Measurements from ENCODE around the gene CCDC33. TPM values are rescaled to one million over a fixed set of nuclear protein-coding genes. Genes with fewer than 3 reads are reported as not detected.

Gene CCDC33
- total and polyA plus RNA-seq, 4 donors, result 0.99 to 7.4 (median 2.6) TPM

- H3K36me3 ChIP-seq (ENCODE audit: control insufficient read depth, insufficient read depth, low read length), result no peaks in the 10 kb centered on the region
- peaks cover 64% of the 10 kb centered on the region for H3K4me1 ChIP-seq (ENCODE audit: control insufficient read depth, insufficient read depth, low read length)
- H3K9me3 ChIP-seq (ENCODE audit: control insufficient read depth, insufficient read depth, low read length), result peaks cover 1% of the 10 kb centered on the region
- peaks cover 3% of the 10 kb centered on the region for H3K27me3 ChIP-seq (ENCODE audit: control insufficient read depth, insufficient read depth, low read length)
- WGBS (ENCODE audit: insufficient coverage), result 84% methylated on average over 16 of the region's 16 CpGs
- H3K27ac ChIP-seq (ENCODE audit: low read depth, low read length), result no peak overlapping the region
- no peak overlapping the region for H3K4me3 ChIP-seq (ENCODE audit: low read depth, low read length)
- DNase-seq (ENCODE audit: low read depth in 4 of 6, low spot score in 6 of 6), result no peak
Observed at GRCh38 chr15:74207652-74208440, 28.3 kb upstream of the CCDC33 start.

GRCh38 chr15:74208496-74208895 lies 27.6 kb upstream of the CCDC33 start:
- H3K27me3 ChIP-seq (ENCODE audit: control insufficient read depth, insufficient read depth, low read length), result peaks cover 3% of the 10 kb centered on the region
- 73% methylated on average over 5 of the region's 6 CpGs for WGBS (ENCODE audit: insufficient coverage)
- DNase-seq (ENCODE audit: low read depth in 4 of 6, low spot score in 6 of 6), result no peak
- H3K9me3 ChIP-seq (ENCODE audit: control insufficient read depth, insufficient read depth, low read length), result peaks cover 1% of the 10 kb centered on the region
- no peaks in the 10 kb centered on the region for H3K36me3 ChIP-seq (ENCODE audit: control insufficient read depth, insufficient read depth, low read length)
- no peak overlapping the region for H3K27ac ChIP-seq (ENCODE audit: low read depth, low read length)
- H3K4me1 ChIP-seq (ENCODE audit: control insufficient read depth, insufficient read depth, low read length), result peaks cover 62% of the 10 kb centered on the region
- H3K4me3 ChIP-seq (ENCODE audit: low read depth, low read length), result no peak overlapping the region

DNA sequence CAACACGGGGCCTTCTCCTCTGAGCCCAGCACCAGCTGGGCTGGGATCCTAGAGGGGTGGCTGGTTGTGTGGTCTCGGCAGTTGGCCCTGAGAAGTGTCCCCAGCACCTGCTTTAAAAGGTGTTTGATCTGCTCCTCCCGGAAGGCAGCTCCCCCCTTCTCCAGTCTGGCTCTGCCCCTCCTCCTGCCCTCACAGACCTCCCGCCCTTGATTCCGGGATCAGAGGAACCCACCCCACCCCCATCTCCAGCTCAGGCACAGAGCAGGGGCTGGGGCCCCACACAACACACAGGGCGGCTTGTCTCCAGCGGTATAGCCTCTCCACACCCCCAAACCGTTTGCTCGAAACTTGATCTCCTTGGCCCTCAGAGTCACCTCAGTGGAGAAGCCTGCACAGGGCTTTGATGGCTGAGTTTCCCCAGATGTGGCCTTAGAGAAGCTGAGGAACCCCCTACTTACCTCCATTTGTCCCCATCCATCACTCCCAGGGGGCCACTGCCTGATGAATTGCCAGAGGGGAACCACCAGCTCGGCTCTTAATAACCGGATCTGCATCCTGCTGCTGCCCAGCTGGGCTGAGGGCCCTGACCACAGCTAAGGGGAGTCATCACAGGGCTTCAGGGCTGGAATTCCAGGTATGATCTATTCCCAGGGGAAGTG lies 27.1 kb upstream of the CCDC33 start:
- Histone ChIP-seq H3K4me1 (ENCODE audit: control insufficient read depth, insufficient read depth, low read length) (peaks cover 63% of the 10 kb centered on the region), H3K4me3 (ENCODE audit: low read depth, low read length) (no peak overlapping the region), H3K27me3 (ENCODE audit: control insufficient read depth, insufficient read depth, low read length) (peaks cover 3% of the 10 kb centered on the region), H3K36me3 (ENCODE audit: control insufficient read depth, insufficient read depth, low read length) (no peaks in the 10 kb centered on the region), H3K9me3 (ENCODE audit: control insufficient read depth, insufficient read depth, low read length) (peaks cover 1% of the 10 kb centered on the region), H3K27ac (ENCODE audit: low read depth, low read length) (no peak overlapping the region)
- no peak for DNase-seq (ENCODE audit: low read depth in 4 of 6, low spot score in 6 of 6)
- 41% methylated on average over 10 of the region's 11 CpGs for WGBS (ENCODE audit: insufficient coverage)

DNA sequence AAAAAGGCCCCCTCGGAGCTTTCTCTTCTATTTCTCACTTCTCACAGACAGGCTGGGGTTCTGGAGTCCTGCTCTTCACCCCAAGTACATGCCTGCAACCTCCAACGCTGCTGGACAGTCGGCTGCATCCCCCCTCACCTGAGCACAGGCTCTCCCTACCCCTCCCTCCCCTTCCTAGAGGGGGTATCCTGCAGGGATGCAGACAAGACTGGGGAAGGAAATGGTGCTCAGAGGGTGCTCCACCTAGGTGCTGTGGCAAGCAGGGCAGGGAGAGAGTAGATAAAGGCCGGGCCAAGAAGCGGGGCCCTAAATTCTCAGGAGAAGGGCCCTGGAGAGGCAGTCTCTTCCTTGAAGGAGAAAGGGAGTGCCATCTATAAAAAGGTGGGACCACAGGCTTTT lies 26.6 kb upstream of the CCDC33 start:
- no peaks in the 10 kb centered on the region for H3K36me3 ChIP-seq (ENCODE audit: control insufficient read depth, insufficient read depth, low read length)
- H3K9me3 ChIP-seq (ENCODE audit: control insufficient read depth, insufficient read depth, low read length), result peaks cover 1% of the 10 kb centered on the region
- no peak overlapping the region for H3K4me3 ChIP-seq (ENCODE audit: low read depth, low read length)
- H3K27me3 ChIP-seq (ENCODE audit: control insufficient read depth, insufficient read depth, low read length), result peaks cover 3% of the 10 kb centered on the region
- peak overlapping the region; percentile 33 for H3K27ac ChIP-seq (ENCODE audit: low read depth, low read length)
- peaks cover 63% of the 10 kb centered on the region for H3K4me1 ChIP-seq (ENCODE audit: control insufficient read depth, insufficient read depth, low read length)
- 54% methylated on average over 3 of the region's 5 CpGs for WGBS (ENCODE audit: insufficient coverage)
- no peak for DNase-seq (ENCODE audit: low read depth in 4 of 6, low spot score in 6 of 6)

- Histone ChIP-seq H3K9me3 (ENCODE audit: control insufficient read depth, insufficient read depth, low read length) (peaks cover 1% of the 10 kb centered on the region), H3K36me3 (ENCODE audit: control insufficient read depth, insufficient read depth, low read length) (no peaks in the 10 kb centered on the region), H3K4me3 (ENCODE audit: low read depth, low read length) (no peak overlapping the region), H3K27me3 (ENCODE audit: control insufficient read depth, insufficient read depth, low read length) (peaks cover 3% of the 10 kb centered on the region), H3K4me1 (ENCODE audit: control insufficient read depth, insufficient read depth, low read length) (peaks cover 68% of the 10 kb centered on the region), H3K27ac (ENCODE audit: low read depth, low read length) (peak overlapping the region; percentile 33)
- no CpG with 5 or more reads among the region's 4 CpGs for WGBS (ENCODE audit: insufficient coverage)
- DNase-seq (ENCODE audit: low read depth in 4 of 6, low spot score in 6 of 6), result peak in 2 of 6 donors; percentile 31 to 82
Observed at GRCh38 chr15:74209997-74210671, 26.0 kb upstream of the CCDC33 start.

DNA sequence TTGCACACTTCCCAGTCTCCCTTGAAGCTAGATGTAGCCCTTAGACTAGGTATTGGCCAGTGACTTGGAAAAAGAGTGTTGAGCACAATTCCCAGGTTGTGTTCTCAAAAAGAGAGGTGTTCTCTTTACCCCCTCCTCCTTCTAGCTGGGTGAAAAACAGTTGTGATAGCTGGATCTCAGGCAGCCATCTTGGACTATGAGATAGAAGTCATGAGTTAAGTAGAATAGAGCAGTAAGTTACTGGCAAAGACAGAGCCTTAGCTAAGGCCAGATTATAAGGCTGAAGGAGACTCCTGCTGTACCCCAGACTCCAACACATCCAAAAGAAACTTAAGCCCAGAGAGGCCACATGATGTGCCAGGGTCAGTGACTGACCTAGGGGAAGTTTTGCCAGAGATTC lies 25.4 kb upstream of the CCDC33 start:
- H3K27me3 ChIP-seq (ENCODE audit: control insufficient read depth, insufficient read depth, low read length), result peaks cover 3% of the 10 kb centered on the region
- H3K36me3 ChIP-seq (ENCODE audit: control insufficient read depth, insufficient read depth, low read length), result no peaks in the 10 kb centered on the region
- no peak for DNase-seq (ENCODE audit: low read depth in 4 of 6, low spot score in 6 of 6)
- H3K27ac ChIP-seq (ENCODE audit: low read depth, low read length), result no peak overlapping the region
- H3K9me3 ChIP-seq (ENCODE audit: control insufficient read depth, insufficient read depth, low read length), result peaks cover 1% of the 10 kb centered on the region
- no peak overlapping the region for H3K4me3 ChIP-seq (ENCODE audit: low read depth, low read length)
- peaks cover 62% of the 10 kb centered on the region for H3K4me1 ChIP-seq (ENCODE audit: control insufficient read depth, insufficient read depth, low read length)

GRCh38 chr15:74211656-74212055 lies 24.5 kb upstream of the CCDC33 start:
- Histone ChIP-seq H3K27me3 (ENCODE audit: control insufficient read depth, insufficient read depth, low read length) (peaks cover 3% of the 10 kb centered on the region), H3K4me3 (ENCODE audit: low read depth, low read length) (no peak overlapping the region), H3K36me3 (ENCODE audit: control insufficient read depth, insufficient read depth, low read length) (no peaks in the 10 kb centered on the region), H3K4me1 (ENCODE audit: control insufficient read depth, insufficient read depth, low read length) (peaks cover 53% of the 10 kb centered on the region), H3K9me3 (ENCODE audit: control insufficient read depth, insufficient read depth, low read length) (peaks cover 1% of the 10 kb centered on the region), H3K27ac (ENCODE audit: low read depth, low read length) (no peak overlapping the region)
- DNase-seq (ENCODE audit: low read depth in 4 of 6, low spot score in 6 of 6), result no peak
- WGBS (ENCODE audit: insufficient coverage), result 100% methylated on average over 1 of the region's 1 CpG

DNA sequence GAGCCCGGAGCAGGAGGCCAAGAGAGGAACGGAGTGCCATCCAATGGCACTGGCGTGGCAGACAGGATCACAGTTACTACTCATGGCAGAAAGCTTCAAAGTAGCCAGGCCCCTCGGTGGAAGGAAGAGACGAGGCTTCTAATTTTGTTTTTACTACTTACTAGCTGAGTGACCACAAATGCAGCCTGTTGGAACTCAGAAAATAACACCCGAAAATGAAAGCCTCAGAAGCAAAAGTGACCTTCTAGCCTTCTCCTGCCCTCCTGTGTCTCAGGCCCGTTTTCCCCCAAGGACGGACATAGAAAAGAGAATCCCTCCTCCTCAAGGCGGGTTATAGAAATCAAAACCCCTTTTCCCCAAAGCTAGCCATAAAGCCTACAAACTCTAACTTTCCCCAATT lies 23.6 kb upstream of the CCDC33 start:
- Histone ChIP-seq H3K36me3 (ENCODE audit: control insufficient read depth, insufficient read depth, low read length) (no peaks in the 10 kb centered on the region), H3K4me1 (ENCODE audit: control insufficient read depth, insufficient read depth, low read length) (peaks cover 47% of the 10 kb centered on the region), H3K27me3 (ENCODE audit: control insufficient read depth, insufficient read depth, low read length) (peaks cover 3% of the 10 kb centered on the region), H3K27ac (ENCODE audit: low read depth, low read length) (no peak overlapping the region), H3K4me3 (ENCODE audit: low read depth, low read length) (no peak overlapping the region), H3K9me3 (ENCODE audit: control insufficient read depth, insufficient read depth, low read length) (peaks cover 1% of the 10 kb centered on the region)
- no peak for DNase-seq (ENCODE audit: low read depth in 4 of 6, low spot score in 6 of 6)
- WGBS (ENCODE audit: insufficient coverage), result 60% methylated on average over 8 of the region's 9 CpGs

- Histone ChIP-seq H3K27ac (ENCODE audit: low read depth, low read length) (peak overlapping the region; percentile 21), H3K27me3 (ENCODE audit: control insufficient read depth, insufficient read depth, low read length) (no peaks in the 10 kb centered on the region), H3K4me1 (ENCODE audit: control insufficient read depth, insufficient read depth, low read length) (peaks cover 37% of the 10 kb centered on the region), H3K9me3 (ENCODE audit: control insufficient read depth, insufficient read depth, low read length) (peaks cover 1% of the 10 kb centered on the region), H3K4me3 (ENCODE audit: low read depth, low read length) (no peak overlapping the region), H3K36me3 (ENCODE audit: control insufficient read depth, insufficient read depth, low read length) (no peaks in the 10 kb centered on the region)
- WGBS (ENCODE audit: insufficient coverage), result 27% methylated on average over 7 of the region's 7 CpGs
- DNase-seq (ENCODE audit: low read depth in 4 of 6, low spot score in 6 of 6), result peak in 2 of 6 donors; percentile 67 to 73
Observed at GRCh38 chr15:74213858-74214284, 22.3 kb upstream of the CCDC33 start.
